K562 (cell line): ENCODE data around the gene NEK3. TPM values are rescaled to one million over a fixed set of nuclear protein-coding genes. Genes with fewer than 3 reads are reported as not detected.

ENCODE experiments used
- ARNT ChIP-seq, 2 experiments: fragments of 450-650 bp; IDR thresholded peaks; 2 replicates each; pipeline ENCODE4 v1.6.1; 2016; ENCODE audit warnings: mild to moderate bottlenecking in 1 of 2
- ATF1 ChIP-seq, 2 experiments: fragments of 450-650 bp in 1 of 2; IDR thresholded peaks; 2 replicates each; pipeline ENCODE4 v1.6.1; 2016; ENCODE audit warnings: missing compliant biosample characterization in 1 of 2, missing genetic modification characterization in 1 of 2
- CREB3L1 ChIP-seq: fragments of 450-650 bp; IDR thresholded peaks from 2 replicates; pipeline ENCODE4 v1.6.1; 2014; ENCODE audit warnings: low read depth, mild to moderate bottlenecking, moderate library complexity, borderline replicate concordance
- ESRRA ChIP-seq: fragments of 450-650 bp; IDR thresholded peaks from 2 replicates; pipeline ENCODE4 v1.6.1; 2014; ENCODE audit warnings: low read depth, mild to moderate bottlenecking, moderate library complexity, borderline replicate concordance
- ETV6 ChIP-seq, 3 experiments: fragments of 150-350 bp in 1 of 3; sonication (generic) in 1 of 3; formaldehyde crosslinking in 1 of 3; IDR thresholded peaks; 2 replicates each; pipeline versions ENCODE4 v1.6.1 to v1.8.0; 2014 to 2022; ENCODE audit warnings: borderline replicate concordance in 2 of 3, low read depth in 2 of 3, antibody characterized with exemption in 1 of 3, low read length in 1 of 3, mild to moderate bottlenecking in 1 of 3, missing genetic modification reagents in 1 of 3
- HMGXB4 ChIP-seq: sonication (generic); formaldehyde crosslinking; IDR thresholded peaks from 2 replicates; pipeline ENCODE4 v1.8.1; 2023; ENCODE audit warnings: mild to moderate bottlenecking, missing genetic modification reagents
- HNRNPL ChIP-seq: fragments of 200-400 bp; formaldehyde crosslinking; IDR thresholded peaks from 2 replicates; pipeline ENCODE4 v1.6.1; 2017; ENCODE audit warnings: low read depth, mild to moderate bottlenecking, low read length
- IRF9 ChIP-seq: fragments of 450-650 bp; IDR thresholded peaks from 2 replicates; pipeline ENCODE4 v1.6.1; 2016; ENCODE audit warnings: missing biosample characterization, missing genetic modification characterization
- KLF16 ChIP-seq: IDR thresholded peaks from 2 replicates; pipeline ENCODE4 v1.6.1; 2016; ENCODE audit warnings: antibody characterized with exemption
- NCOA1 ChIP-seq: fragments of 450-650 bp; IDR thresholded peaks from 2 replicates; pipeline ENCODE4 v1.6.1; 2016; ENCODE audit warnings: low read depth
- NKRF ChIP-seq: fragments of 450-650 bp; IDR thresholded peaks from 2 replicates; pipeline ENCODE4 v1.6.1; 2016; ENCODE audit warnings: borderline replicate concordance
- SMAD3 ChIP-seq: fragments of 450-650 bp; formaldehyde crosslinking; conservative IDR thresholded peaks from 2 replicates; pipeline ENCODE4 v1.4.0; 2020; ENCODE audit warnings: mild to moderate bottlenecking
- SUPT5H ChIP-seq: fragments of 450-650 bp; IDR thresholded peaks from 2 replicates; pipeline ENCODE4 v1.6.1; 2016
- TBL1XR1 ChIP-seq, 2 experiments: IDR thresholded peaks; 2 replicates each; pipeline ENCODE4 v1.6.1; 2012; ENCODE audit warnings: improper control_type of control experiment in 2 of 2, low read length in 2 of 2, mild to moderate bottlenecking in 1 of 2
- THRAP3 ChIP-seq: fragments of 450-650 bp; IDR thresholded peaks from 2 replicates; pipeline ENCODE4 v1.6.1; 2016; ENCODE audit warnings: mild to moderate bottlenecking, inconsistent platforms, borderline replicate concordance
- YY1 ChIP-seq, 3 experiments: IDR thresholded peaks; 2 replicates each; pipeline ENCODE4 v1.6.1; 2011; ENCODE audit warnings: low read length in 2 of 3, mild to moderate bottlenecking in 2 of 3, moderate library complexity in 2 of 3, borderline replicate concordance in 1 of 3, control low read depth in 1 of 3, low read depth in 1 of 3; ENCODE audit not compliant: insufficient read depth in 3 of 3, insufficient replicate concordance in 2 of 3, control insufficient read depth in 1 of 3, insufficient read length in 1 of 3; ENCODE audit errors: extremely low read depth in 1 of 3
- ZNF143 ChIP-seq: sonication (generic); formaldehyde crosslinking; IDR thresholded peaks from 2 replicates; pipeline ENCODE4 v1.9.0; 2022; ENCODE audit warnings: mild to moderate bottlenecking, missing genetic modification reagents
- ZNF449 ChIP-seq: fragments of 250-450 bp; sonication (Bioruptor Pico); IDR thresholded peaks from 2 replicates; pipeline ENCODE4 v1.8.0; 2022; ENCODE audit warnings: moderate library complexity, mild to moderate bottlenecking, inconsistent platforms
- polyA plus RNA-seq, 8 experiments: library from polyadenylated mRNA; depleted of rRNA in 4 of 8; stranded (reverse) in 5 of 8; unstranded in 3 of 8; fragments of >200 nt; fragmentation: Nextera tagmentation in 2 of 8; fragmentation: Illumina TruSeq in 1 of 8; extraction: Ambion mirVana in 2 of 8; extraction: Trizol in 1 of 8; gene quantifications; 2 replicates each; pipeline versions ENCODE4 v1.2.1 to v1.2.3, GENCODE V29; 2011 to 2014; ENCODE audit warnings: inconsistent platforms in 1 of 8, missing spikeins in 1 of 8
- total RNA-seq, 7 experiments: library from RNA; depleted of rRNA in 6 of 7; stranded (reverse); fragments of >200 nt in 6 of 7; fragmentation: Illumina TruSeq in 2 of 7; extraction: Trizol in 2 of 7; gene quantifications; 2 replicates each; pipeline versions ENCODE4 v1.2.1 to v1.2.3, GENCODE V29; 2011 to 2021; ENCODE audit warnings: low replicate concordance in 1 of 7

NEK3 gene
- total and polyA plus RNA-seq, 9 of the 15 experiments (the other 6 are each of a cell fraction or from before 2014, with no cell fraction given), result 6.2 to 11.0 (median 9.3) TPM

GRCh38 chr13:52194184-52194868 lies 34.9 kb upstream of the NEK3 start (continued):
- TF ChIP-seq NKRF (peak; percentile 39; the same call in 1 of the 2 replicates), CREB3L1 (no peak), HMGXB4 (no peak), HNRNPL (no peak), ATF1 (CRISPR knock-in tag; IDR thresholded peaks at IDR 0.05) (no peak), ATF1 (tag; IDR thresholded peaks at IDR 0.05) (peak; percentile 29; the same call in 1 of the 2 replicates), ESRRA (peak; percentile 58; the same call in 1 of the 2 replicates), ARNT (IDR thresholded peaks at IDR 0.05) (0 out of 4 replicates have a peak, but pooled peaks of 1 of the 2 experiments have one; percentile 21), SMAD3 (no peak), NCOA1 (peak; percentile 96), IRF9 (no peak), ZNF449 (CRISPR knock-in tag) (no peak), TBL1XR1 (IDR thresholded peaks at IDR 0.05; ENCODE audit: low read length in 2 of 2) (peak; percentile 59 to 62; a peak in 1 of 4 replicates), THRAP3 (no peak), ETV6 (IDR thresholded peaks at IDR 0.05; ENCODE audit: borderline replicate concordance in 1 of 2, low read depth in 2 of 2, low read length in 1 of 2) (no peak), ETV6 (CRISPR knock-in tag; IDR thresholded peaks at IDR 0.05; ENCODE audit: borderline replicate concordance) (no peak), SUPT5H (peak; percentile 84), KLF16 (no peak), YY1 (IDR thresholded peaks at IDR 0.05; ENCODE audit: borderline replicate concordance in 1 of 3, control insufficient read depth in 1 of 3, extremely low read depth in 1 of 3, insufficient read depth in 3 of 3, insufficient read length in 1 of 3, insufficient replicate concordance in 2 of 3, low read depth in 1 of 3, low read length in 2 of 3) (peak in 1 of 3 experiments; percentile 74), ZNF143 (CRISPR knock-in tag) (0 out of 2 replicates have a peak, but pooled peaks have one; percentile 31)
